ENCODE measurements around the gene PIP5K1B.

PIP5K1B gene

GRCh38 chr9:69034071-69034470 lies 329.0 kb downstream of the PIP5K1B start:
- Histone ChIP-seq H3K4me1 (ENCODE audit: insufficient read depth, low read length) (peaks cover 20% of the 10 kb centered on the region), H3K4me3 (ENCODE audit: low read depth in 1 of 2, low read length in 2 of 2) (no peak overlapping the region), H3K4me2 (ENCODE audit: insufficient read depth, low read length) (no peak overlapping the region), H2AFZ (ENCODE audit: low read depth, low read length) (no peak overlapping the region), H3K27ac (ENCODE audit: low read length) (no peak overlapping the region), H3K27me3 (ENCODE audit: insufficient read depth, low read length, poor library complexity) (no peaks in the 10 kb centered on the region), H3K36me3 (ENCODE audit: insufficient read depth, low read length) (no peaks in the 10 kb centered on the region), H3K9ac (ENCODE audit: low read depth, low read length) (no peak overlapping the region), H3K9me3 (ENCODE audit: insufficient read depth, low read length, severe bottlenecking) (peaks cover 5% of the 10 kb centered on the region), H3K79me2 (ENCODE audit: insufficient read depth, low read length) (peaks cover 20% of the 10 kb centered on the region), H4K20me1 (ENCODE audit: insufficient read depth, low read length) (0 out of 2 replicates have a peak, but pooled peaks cover 3% of the 10 kb centered on the region)
- DNase-seq: no peak
- ATAC-seq (ENCODE audit: insufficient read depth, low read depth): no peak
- TF ChIP-seq EZH2 (IDR thresholded peaks at IDR 0.05; ENCODE audit: borderline replicate concordance, low read depth, low read length, severe bottlenecking) (no peak), CTCF (IDR thresholded peaks at IDR 0.05; ENCODE audit: borderline replicate concordance, extremely low read depth, low read length, poor library complexity, severe bottlenecking) (no peak)

GRCh38 chr9:69035438-69036308 lies 330.6 kb downstream of the PIP5K1B start, which contains the start of gene FXN:
TSS of gene FXN (plus strand) at chr9:69035752. CDS start at chr9:69035783, 31 bp downstream.
- DNase-seq (peak; percentile 65), ATAC-seq (ENCODE audit: insufficient read depth, low read depth) (peak; percentile 93)
- H3K9ac ChIP-seq (ENCODE audit: low read depth, low read length): peak within 1 kb of the TSS; percentile 73
- H3K27ac ChIP-seq (ENCODE audit: low read length): peak within 1 kb of the TSS; percentile 72
- no peaks in the 10 kb centered on the region for H3K36me3 ChIP-seq (ENCODE audit: insufficient read depth, low read length)
- H3K4me2 ChIP-seq (ENCODE audit: insufficient read depth, low read length): peak within 1 kb of the TSS; percentile 76
- no peaks in the 10 kb centered on the region for H3K9me3 ChIP-seq (ENCODE audit: insufficient read depth, low read length, severe bottlenecking)
- H3K79me2 ChIP-seq (ENCODE audit: insufficient read depth, low read length): peaks cover 28% of the 10 kb centered on the region
- H4K20me1 ChIP-seq (ENCODE audit: insufficient read depth, low read length): peaks cover 3% of the 10 kb centered on the region; the same call in 1 of the 2 replicates
- peak within 1 kb of the TSS; percentile 92 for H2AFZ ChIP-seq (ENCODE audit: low read depth, low read length)
- peaks cover 16% of the 10 kb centered on the region for H3K4me1 ChIP-seq (ENCODE audit: insufficient read depth, low read length)
- H3K4me3 ChIP-seq (ENCODE audit: low read depth in 1 of 2, low read length in 2 of 2): peak within 1 kb of the TSS; percentile 54 to 90
- TF ChIP-seq CTCF (IDR thresholded peaks at IDR 0.05; ENCODE audit: borderline replicate concordance, extremely low read depth, low read length, poor library complexity, severe bottlenecking) (peak; percentile 85), EZH2 (IDR thresholded peaks at IDR 0.05; ENCODE audit: borderline replicate concordance, low read depth, low read length, severe bottlenecking) (no peak)
- H3K27me3 ChIP-seq (ENCODE audit: insufficient read depth, low read length, poor library complexity): no peaks in the 10 kb centered on the region

GRCh38 chr9:69036309-69036708 lies 331.3 kb downstream of the PIP5K1B start:
- Histone ChIP-seq H3K79me2 (ENCODE audit: insufficient read depth, low read length) (peaks cover 33% of the 10 kb centered on the region), H3K36me3 (ENCODE audit: insufficient read depth, low read length) (no peaks in the 10 kb centered on the region)
- ATAC-seq (ENCODE audit: insufficient read depth, low read depth): no peak

More at GRCh38 chr9:69036309-69036708, 331.3 kb downstream of the PIP5K1B start:
- peaks cover 3% of the 10 kb centered on the region; the same call in 1 of the 2 replicates for H4K20me1 ChIP-seq (ENCODE audit: insufficient read depth, low read length)
- H3K27me3 ChIP-seq (ENCODE audit: insufficient read depth, low read length, poor library complexity): no peaks in the 10 kb centered on the region
- H3K27ac ChIP-seq (ENCODE audit: low read length): peak overlapping the region; percentile 72
- H3K9me3 ChIP-seq (ENCODE audit: insufficient read depth, low read length, severe bottlenecking): no peaks in the 10 kb centered on the region
- TF ChIP-seq CTCF (IDR thresholded peaks at IDR 0.05; ENCODE audit: borderline replicate concordance, extremely low read depth, low read length, poor library complexity, severe bottlenecking) (no peak), EZH2 (IDR thresholded peaks at IDR 0.05; ENCODE audit: borderline replicate concordance, low read depth, low read length, severe bottlenecking) (no peak)
- H3K4me1 ChIP-seq (ENCODE audit: insufficient read depth, low read length): peaks cover 13% of the 10 kb centered on the region
- peak overlapping the region; percentile 92 for H2AFZ ChIP-seq (ENCODE audit: low read depth, low read length)
- peak overlapping the region; percentile 73 for H3K9ac ChIP-seq (ENCODE audit: low read depth, low read length)
- H3K4me3 ChIP-seq (ENCODE audit: low read depth in 1 of 2, low read length in 2 of 2): peak overlapping the region; percentile 54 to 90
- DNase-seq: no peak
- peak overlapping the region; percentile 76 for H3K4me2 ChIP-seq (ENCODE audit: insufficient read depth, low read length)
